K562 (cell line): ENCODE results near the gene MLX. TPM values are rescaled to one million over a fixed set of nuclear protein-coding genes. Genes with fewer than 3 reads are reported as not detected.

Experiments used
- CXXC5 ChIP-seq: fragments of 250-450 bp; sonication (Bioruptor Pico); IDR thresholded peaks from 2 replicates; pipeline ENCODE4 v1.8.0; 2022; ENCODE audit warnings: inconsistent platforms, mild to moderate bottlenecking, moderate library complexity
- DLX4 ChIP-seq: fragments of 250-450 bp; sonication (Bioruptor Pico); IDR thresholded peaks from 2 replicates; pipeline ENCODE4 v1.6.1; 2021; ENCODE audit warnings: mild to moderate bottlenecking
- EGR1 ChIP-seq: fragments of 450-650 bp; conservative IDR thresholded peaks from 2 replicates; pipeline ENCODE4 v1.6.1; 2017; ENCODE audit warnings: mild to moderate bottlenecking
- FOXO4 ChIP-seq: fragments of 450-650 bp; formaldehyde crosslinking; IDR thresholded peaks from 2 replicates; pipeline ENCODE4 v1.4.0; 2020; ENCODE audit warnings: mild to moderate bottlenecking, moderate library complexity
- ZNF444 ChIP-seq: fragments of 250-450 bp; sonication (Bioruptor Pico); IDR thresholded peaks from 2 replicates; pipeline ENCODE4 v1.4.0; 2020; ENCODE audit warnings: mild to moderate bottlenecking, moderate library complexity
- ZNF57 ChIP-seq: fragments of 450-650 bp; formaldehyde crosslinking; IDR thresholded peaks from 2 replicates; pipeline ENCODE4 v1.4.0; 2020; ENCODE audit warnings: mild to moderate bottlenecking, moderate library complexity
- polyA plus RNA-seq, 8 experiments: library from polyadenylated mRNA; depleted of rRNA in 4 of 8; stranded (reverse) in 5 of 8; unstranded in 3 of 8; fragments of >200 nt; fragmentation: Nextera tagmentation in 2 of 8; fragmentation: Illumina TruSeq in 1 of 8; extraction: Ambion mirVana in 2 of 8; extraction: Trizol in 1 of 8; gene quantifications; 2 replicates each; pipeline versions ENCODE4 v1.2.1 to v1.2.3, GENCODE V29; 2011 to 2014; ENCODE audit warnings: inconsistent platforms in 1 of 8, missing spikeins in 1 of 8
- total RNA-seq, 7 experiments: library from RNA; depleted of rRNA in 6 of 7; stranded (reverse); fragments of >200 nt in 6 of 7; fragmentation: Illumina TruSeq in 2 of 7; extraction: Trizol in 2 of 7; gene quantifications; 2 replicates each; pipeline versions ENCODE4 v1.2.1 to v1.2.3, GENCODE V29; 2011 to 2021; ENCODE audit warnings: low replicate concordance in 1 of 7
- TF ChIP-seq, protein P1 (sequence below), 2 experiments: fragments of 450-650 bp; IDR thresholded peaks; 2 replicates each; pipeline ENCODE4 v1.6.1; 2018; ENCODE audit warnings: mild to moderate bottlenecking in 2 of 2, low read depth in 1 of 2; ENCODE audit not compliant: partially characterized antibody in 2 of 2
- TF ChIP-seq, protein P2 (sequence below): fragments of 450-650 bp; IDR thresholded peaks from 2 replicates; pipeline ENCODE4 v1.6.1; 2016; ENCODE audit warnings: low read depth, mild to moderate bottlenecking, moderate library complexity

The MLX gene
- total and polyA plus RNA-seq, 9 of the 15 experiments (the other 6 are each of a cell fraction or from before 2014, with no cell fraction given) = 42.9 to 100 (median 58.9) TPM

GRCh38 chr17:42563143-42563509, 3.8 kb upstream of the MLX start (continued):
- TF ChIP-seq, protein P1, sequence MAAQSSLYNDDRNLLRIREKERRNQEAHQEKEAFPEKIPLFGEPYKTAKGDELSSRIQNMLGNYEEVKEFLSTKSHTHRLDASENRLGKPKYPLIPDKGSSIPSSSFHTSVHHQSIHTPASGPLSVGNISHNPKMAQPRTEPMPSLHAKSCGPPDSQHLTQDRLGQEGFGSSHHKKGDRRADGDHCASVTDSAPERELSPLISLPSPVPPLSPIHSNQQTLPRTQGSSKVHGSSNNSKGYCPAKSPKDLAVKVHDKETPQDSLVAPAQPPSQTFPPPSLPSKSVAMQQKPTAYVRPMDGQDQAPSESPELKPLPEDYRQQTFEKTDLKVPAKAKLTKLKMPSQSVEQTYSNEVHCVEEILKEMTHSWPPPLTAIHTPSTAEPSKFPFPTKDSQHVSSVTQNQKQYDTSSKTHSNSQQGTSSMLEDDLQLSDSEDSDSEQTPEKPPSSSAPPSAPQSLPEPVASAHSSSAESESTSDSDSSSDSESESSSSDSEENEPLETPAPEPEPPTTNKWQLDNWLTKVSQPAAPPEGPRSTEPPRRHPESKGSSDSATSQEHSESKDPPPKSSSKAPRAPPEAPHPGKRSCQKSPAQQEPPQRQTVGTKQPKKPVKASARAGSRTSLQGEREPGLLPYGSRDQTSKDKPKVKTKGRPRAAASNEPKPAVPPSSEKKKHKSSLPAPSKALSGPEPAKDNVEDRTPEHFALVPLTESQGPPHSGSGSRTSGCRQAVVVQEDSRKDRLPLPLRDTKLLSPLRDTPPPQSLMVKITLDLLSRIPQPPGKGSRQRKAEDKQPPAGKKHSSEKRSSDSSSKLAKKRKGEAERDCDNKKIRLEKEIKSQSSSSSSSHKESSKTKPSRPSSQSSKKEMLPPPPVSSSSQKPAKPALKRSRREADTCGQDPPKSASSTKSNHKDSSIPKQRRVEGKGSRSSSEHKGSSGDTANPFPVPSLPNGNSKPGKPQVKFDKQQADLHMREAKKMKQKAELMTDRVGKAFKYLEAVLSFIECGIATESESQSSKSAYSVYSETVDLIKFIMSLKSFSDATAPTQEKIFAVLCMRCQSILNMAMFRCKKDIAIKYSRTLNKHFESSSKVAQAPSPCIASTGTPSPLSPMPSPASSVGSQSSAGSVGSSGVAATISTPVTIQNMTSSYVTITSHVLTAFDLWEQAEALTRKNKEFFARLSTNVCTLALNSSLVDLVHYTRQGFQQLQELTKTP (IDR thresholded peaks at IDR 0.05; ENCODE audit: low read depth in 1 of 2, partially characterized antibody in 2 of 2) = no peak
- no peak for TF ChIP-seq ZNF444 (CRISPR knock-in tag)
- no peak for TF ChIP-seq ZNF57 (CRISPR knock-in tag)
- TF ChIP-seq EGR1 = peak; percentile 77
- no peak for TF ChIP-seq FOXO4 (CRISPR knock-in tag)
- 0 out of 2 replicates have a peak, but pooled peaks have one; percentile 45 for TF ChIP-seq CXXC5 (CRISPR knock-in tag)
- TF ChIP-seq, protein P2, sequence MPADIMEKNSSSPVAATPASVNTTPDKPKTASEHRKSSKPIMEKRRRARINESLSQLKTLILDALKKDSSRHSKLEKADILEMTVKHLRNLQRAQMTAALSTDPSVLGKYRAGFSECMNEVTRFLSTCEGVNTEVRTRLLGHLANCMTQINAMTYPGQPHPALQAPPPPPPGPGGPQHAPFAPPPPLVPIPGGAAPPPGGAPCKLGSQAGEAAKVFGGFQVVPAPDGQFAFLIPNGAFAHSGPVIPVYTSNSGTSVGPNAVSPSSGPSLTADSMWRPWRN = no peak
- TF ChIP-seq DLX4 = no peak
